ENCODE results near the gene CCDC74B.
A peak's percentile ranks its signal among the peaks of the same experiment; 100 is the strongest.
"Not testable (repeated sequence)": the region's sequence is repeated elsewhere in the genome, so short reads cannot be mapped to it uniquely, and the experiment has no call there.

CCDC74B gene

GRCh38 chr2:130145006-130145414, at the start of gene CCDC74B:
Gene CCDC74B (minus strand): TSS chr2:130145112. CDS start chr2:130144996, 116 bp downstream.
- peak; percentile 21 for DNase-seq

GRCh38 chr2:130193824-130194223, 48.9 kb upstream of the CCDC74B start:
- not testable (repeated sequence) for DNase-seq

- not testable (repeated sequence) for DNase-seq
Observed at GRCh38 chr2:130192451-130192850, 47.5 kb upstream of the CCDC74B start.

- DNase-seq, result not testable (repeated sequence)
Observed at GRCh38 chr2:130191319-130191718, 46.4 kb upstream of the CCDC74B start.

GRCh38 chr2:130190237-130190636, 45.3 kb upstream of the CCDC74B start:
- DNase-seq, result no peak

GRCh38 chr2:130188958-130189357, 44.0 kb upstream of the CCDC74B start:
- not testable (repeated sequence) for DNase-seq

GRCh38 chr2:130187859-130188792, 43.2 kb upstream of the CCDC74B start:
- DNase-seq, result not testable (repeated sequence)

- no peak for DNase-seq
Observed at GRCh38 chr2:130187268-130187667, 42.4 kb upstream of the CCDC74B start.

- no peak for DNase-seq
Observed at GRCh38 chr2:130186391-130186790, 41.5 kb upstream of the CCDC74B start.

GRCh38 chr2:130185896-130186295, 41.0 kb upstream of the CCDC74B start:
- DNase-seq, result no peak

- DNase-seq, result no peak
Observed at GRCh38 chr2:130185436-130185835, 40.5 kb upstream of the CCDC74B start.

GRCh38 chr2:130183512-130184373, 38.8 kb upstream of the CCDC74B start:
- DNase-seq, result no peak

- DNase-seq, result not testable (repeated sequence)
Observed at GRCh38 chr2:130182826-130183511, 38.1 kb upstream of the CCDC74B start.

GRCh38 chr2:130181880-130182682, 37.2 kb upstream of the CCDC74B start, which contains the start of gene MZT2B:
Gene MZT2B (plus strand): TSS chr2:130182262. CDS start chr2:130182283, 21 bp downstream.
- peak; percentile 85 for DNase-seq

GRCh38 chr2:130181325-130181879, 36.5 kb upstream of the CCDC74B start, which contains the start of gene SMPD4:
Gene SMPD4 (minus strand): TSS chr2:130181602. CDS start chr2:130176592, 5,010 bp downstream.
- DNase-seq, result peak; percentile 92

- not testable (repeated sequence) for DNase-seq
Observed at GRCh38 chr2:130180404-130181324, 35.8 kb upstream of the CCDC74B start.

- not testable (repeated sequence) for DNase-seq
Observed at GRCh38 chr2:130174866-130175265, 30.0 kb upstream of the CCDC74B start.

- no peak for DNase-seq
Observed at GRCh38 chr2:130169896-130170295, 25.0 kb upstream of the CCDC74B start.

- not testable (repeated sequence) for DNase-seq
Observed at GRCh38 chr2:130169163-130169562, 24.3 kb upstream of the CCDC74B start.

- DNase-seq, result not testable (repeated sequence)
Observed at GRCh38 chr2:130166611-130167010, 21.7 kb upstream of the CCDC74B start.
